IMR-90 (cell line): ENCODE data around the gene GXYLT1. TPM values are rescaled to one million over a fixed set of nuclear protein-coding genes. Genes with fewer than 3 reads are reported as not detected.

ENCODE experiments used
- ATAC-seq: fragments of 200-7000 bp; cut with Tn5 transposase; 2 replicates; pipeline ENCODE4 v1.9.1; 2020; ENCODE audit warnings: low read depth, mild to moderate bottlenecking, moderate library complexity
- BruUV-seq: library from RNA; stranded (reverse); fragments of 400-500 nt; replicated peaks from 2 replicates; lab custom pipeline; 2021; lab: Mats Ljungman, UMichigan
- CTCF ChIA-PET: fragments of 300-600 bp; formaldehyde crosslinking; extraction: SDS; loops from one replicate; lab custom pipeline; 2021; ENCODE audit warnings: antibody characterized with exemption; lab: Yijun Ruan, JAX
- POLR2A ChIA-PET: fragments of 300-600 bp; sonication (Branson Sonifier 250); formaldehyde crosslinking; loops from one replicate; lab custom pipeline; 2022; ENCODE audit warnings: antibody characterized with exemption; ENCODE audit not compliant: unreplicated experiment; lab: Charles Lee
- DNase-seq: peaks from one replicate; pipeline ENCODE4 v3.0.0; 2013
- H2AFZ ChIP-seq: replicated peaks from 2 replicates; pipeline ENCODE3; 2013; ENCODE audit warnings: low read length, mild to moderate bottlenecking; ENCODE audit not compliant: poor library complexity
- H2AK5ac ChIP-seq: 2 replicates; pipeline ENCODE4 v1.6.1; 2013; ENCODE audit warnings: low read depth, low read length, inconsistent platforms
- H2AK9ac ChIP-seq: replicated peaks from 2 replicates; pipeline ENCODE3; 2013; ENCODE audit warnings: mild to moderate bottlenecking, low read depth, low read length, moderate library complexity; ENCODE audit not compliant: poor library complexity
- H2BK120ac ChIP-seq: 2 replicates; pipeline ENCODE4 v1.6.1; 2013; ENCODE audit warnings: low read depth, low read length, inconsistent platforms
- H2BK15ac ChIP-seq: 3 replicates; pipeline ENCODE4 v1.6.1; 2013; ENCODE audit warnings: low read depth, low read length, inconsistent platforms
- H2BK20ac ChIP-seq: 2 replicates; pipeline ENCODE4 v1.6.1; 2013; ENCODE audit warnings: low read depth, mild to moderate bottlenecking, inconsistent platforms, low read length, moderate library complexity
- H2BK5ac ChIP-seq: 2 replicates; pipeline ENCODE4 v1.6.1; 2013; ENCODE audit warnings: mild to moderate bottlenecking, low read depth, low read length, inconsistent platforms; ENCODE audit not compliant: poor library complexity, severe bottlenecking
- H3K14ac ChIP-seq: replicated peaks from 2 replicates; pipeline ENCODE4 v1.6.1; 2013; ENCODE audit warnings: low read depth, low read length, inconsistent platforms
- H3K18ac ChIP-seq: 2 replicates; pipeline ENCODE4 v1.6.1; 2013; ENCODE audit warnings: low read depth, low read length, control low read depth
- H3K23ac ChIP-seq: 2 replicates; pipeline ENCODE4 v1.6.1; 2013; ENCODE audit warnings: low read depth, low read length, inconsistent platforms
- H3K27ac ChIP-seq: 2 replicates; pipeline ENCODE4 v1.5.1; 2013; ENCODE audit warnings: mild to moderate bottlenecking, control low read depth, low read length; ENCODE audit not compliant: insufficient read depth
- H3K27me3 ChIP-seq: 2 replicates; pipeline ENCODE4 v1.6.1; 2013; ENCODE audit warnings: low read length; ENCODE audit not compliant: control insufficient read depth, insufficient read depth
- H3K36me3 ChIP-seq: 2 replicates; pipeline ENCODE4 v1.6.1; 2013; ENCODE audit warnings: low read length, mixed read lengths; ENCODE audit not compliant: control insufficient read depth, insufficient read depth
- H3K4ac ChIP-seq: 2 replicates; pipeline ENCODE4 v1.6.1; 2013; ENCODE audit warnings: low read depth, low read length, inconsistent platforms
- H3K4me1 ChIP-seq: 2 replicates; pipeline ENCODE4 v1.6.1; 2013; ENCODE audit warnings: low read length, mixed read lengths; ENCODE audit not compliant: control insufficient read depth, insufficient read depth
- H3K4me2 ChIP-seq: 2 replicates; pipeline ENCODE4 v1.6.1; 2013; ENCODE audit warnings: low read depth, mild to moderate bottlenecking, control low read depth, low read length, moderate library complexity
- H3K4me3 ChIP-seq: 2 replicates; pipeline ENCODE4 v1.5.1; 2013; ENCODE audit warnings: low read depth, mild to moderate bottlenecking, control low read depth, low read length, moderate library complexity; ENCODE audit not compliant: insufficient read depth
- H3K56ac ChIP-seq: 2 replicates; pipeline ENCODE4 v1.6.1; 2013; ENCODE audit warnings: low read length, inconsistent platforms; ENCODE audit not compliant: insufficient read depth; ENCODE audit errors: extremely low read depth
- H3K79me1 ChIP-seq, 2 experiments: 2 replicates each; pipeline ENCODE4 v1.6.1; 2013; ENCODE audit warnings: low read length in 2 of 2, inconsistent platforms in 1 of 2, low read depth in 1 of 2
- H3K9ac ChIP-seq: 2 replicates; pipeline ENCODE4 v1.6.1; 2013; ENCODE audit warnings: low read depth, low read length, control low read depth
- H3K9me1 ChIP-seq: 2 replicates; pipeline ENCODE4 v1.6.1; 2013; ENCODE audit warnings: low read length, inconsistent platforms; ENCODE audit not compliant: insufficient read depth
- H3K9me3 ChIP-seq: 2 replicates; pipeline ENCODE4 v1.6.1; 2013; ENCODE audit warnings: low read length; ENCODE audit not compliant: control insufficient read depth, insufficient read depth
- H4K20me1 ChIP-seq: 2 replicates; pipeline ENCODE4 v1.6.1; 2013; ENCODE audit warnings: low read length, inconsistent platforms; ENCODE audit not compliant: insufficient read depth
- H4K5ac ChIP-seq: 2 replicates; pipeline ENCODE4 v1.6.1; 2013; ENCODE audit warnings: mild to moderate bottlenecking, low read depth, low read length, control low read depth
- H4K8ac ChIP-seq, 2 experiments: 2 replicates each; pipeline ENCODE4 v1.6.1; 2013; ENCODE audit warnings: low read depth in 2 of 2, low read length in 2 of 2, control low read depth in 1 of 2, inconsistent platforms in 1 of 2
- H4K91ac ChIP-seq: 2 replicates; pipeline ENCODE4 v1.6.1; 2013; ENCODE audit warnings: low read depth, low read length, inconsistent platforms; ENCODE audit not compliant: insufficient read depth
- BHLHE40 ChIP-seq: fragments of 150-350 bp; IDR thresholded peaks from 2 replicates; pipeline ENCODE4 v1.6.1; 2016; ENCODE audit warnings: mild to moderate bottlenecking, low read depth, low read length
- CEBPB ChIP-seq: IDR thresholded peaks from 2 replicates; pipeline ENCODE4 v1.6.1; 2012; ENCODE audit warnings: low read depth, low read length, improper control_type of control experiment
- ELK1 ChIP-seq: fragments of 150-350 bp; IDR thresholded peaks from 2 replicates; pipeline ENCODE4 v1.6.1; 2016; ENCODE audit warnings: low read depth, mild to moderate bottlenecking, low read length, moderate library complexity, borderline replicate concordance
- RAD21 ChIP-seq: IDR thresholded peaks from 2 replicates; pipeline ENCODE4 v1.6.1; 2012; ENCODE audit warnings: low read length, improper control_type of control experiment
- RFX5 ChIP-seq: IDR thresholded peaks from 2 replicates; pipeline ENCODE4 v1.8.0; 2012; ENCODE audit warnings: low read depth, mild to moderate bottlenecking, low read length, moderate library complexity
- WGBS, 2 experiments: methylation state at CpG; one replicate each; pipeline versions ENCODE4 v1.1.5 to v1.1.7; 2013; ENCODE audit warnings: missing lambda C conversion rate in 2 of 2; ENCODE audit not compliant: insufficient read length in 1 of 2; ENCODE audit errors: extremely low coverage in 2 of 2; 5-methylcytosine and 5-hydroxymethylcytosine counted together
- dilution Hi-C: fragments of 300-500 bp; cut with HindIII; formaldehyde crosslinking; loops from one replicate; pipeline ENCODE4 v1.14.3; 2018; ENCODE audit warnings: low sequenced_read_pairs; ENCODE audit not compliant: unreplicated experiment
- in situ Hi-C: fragments of 300-500 bp; cut with MboI; formaldehyde crosslinking; loops from 3 replicates; pipeline ENCODE4 v1.14.3; 2019; ENCODE audit warnings: low sequenced_read_pairs, inconsistent platforms, mixed read lengths
- intact Hi-C: fragments of 100-400 bp; cut with micrococcal nuclease; formaldehyde crosslinking; loops from 2 replicates; pipeline ENCODE4 v1.10.0; 2022
- polyA plus RNA-seq, 3 experiments: library from polyadenylated mRNA; depleted of rRNA; stranded (reverse); fragments of >200 nt; gene quantifications; 2 replicates each; pipeline ENCODE4 v1.2.3, GENCODE V29; 2012; ENCODE audit warnings: low replicate concordance in 1 of 3
- total RNA-seq: library from RNA; depleted of rRNA; stranded (reverse); fragments of >200 nt; gene quantifications from 2 replicates; pipeline ENCODE4 v1.2.3, GENCODE V29; 2012

GXYLT1 gene
- total and polyA plus RNA-seq, 2 of the 4 experiments (the other 2 are of a cell fraction), result 8.5 to 8.6 TPM

- CTCF ChIA-PET, result no interaction called here
These were observed 88.5 kb downstream of the GXYLT1 start for GRCh38 chr12:42056130-42056529.

More at GRCh38 chr12:42056130-42056529, 88.5 kb downstream of the GXYLT1 start:
- Histone ChIP-seq H3K9me3 (no peaks in the 10 kb centered on the region), H4K5ac (no peak overlapping the region), H3K4me2 (no peak overlapping the region), H3K9me1 (no peaks in the 10 kb centered on the region), H3K14ac (no peak overlapping the region), H3K27me3 (no peaks in the 10 kb centered on the region), H3K4ac (no peak overlapping the region), H3K9ac (no peak overlapping the region), H2BK120ac (no peak overlapping the region), H4K8ac (no peak overlapping the region), H2BK15ac (no peak overlapping the region), H3K36me3 (no peaks in the 10 kb centered on the region), H3K18ac (no peak overlapping the region), H3K23ac (no peak overlapping the region), H3K56ac (no peak overlapping the region), H3K79me1 (no peaks in the 10 kb centered on the region), H3K27ac (no peak overlapping the region), H4K91ac (no peak overlapping the region), H2AK9ac (no peak overlapping the region), H2AFZ (no peak overlapping the region), H2AK5ac (no peak overlapping the region), H3K4me3 (no peak overlapping the region), H4K20me1 (no peaks in the 10 kb centered on the region), H2BK5ac (no peak overlapping the region), H3K4me1 (no peaks in the 10 kb centered on the region), H2BK20ac (no peak overlapping the region)
- no TSS peak for BruUV-seq
- in situ Hi-C loops (no loop called here), dilution Hi-C loops (no loop called here), intact Hi-C loops (no loop called here)
- TF ChIP-seq BHLHE40 (no peak), ELK1 (no peak), RAD21 (no peak), RFX5 (no peak), CEBPB (no peak)
- POLR2A ChIA-PET, result no interaction called here
- WGBS, 2 experiments, result no CpG with 5 or more reads among the region's 3 CpGs
- no peak for DNase-seq
- no peak for ATAC-seq
